Motor neuron (in vitro differentiated cells): ENCODE measurements around the gene PLA2G1B. TPM values are rescaled to one million over a fixed set of nuclear protein-coding genes. Genes with fewer than 3 reads are reported as not detected.

Experiments used
- ATAC-seq, 8 experiments: fragments of 200-7000 bp; cut with Tn5 transposase; replicated peaks in 6 of 8; 2 replicates each; pipeline ENCODE4 v1.8.0; 2021; ENCODE audit warnings: mild to moderate bottlenecking in 8 of 8, moderate library complexity in 8 of 8
- H3K27ac ChIP-seq, 2 donors: fragments of 250-450 bp; sonication (Bioruptor Pico); 2 replicates each; pipeline ENCODE4 v1.9.0; 2021; ENCODE audit warnings: antibody characterized with exemption in 2 of 2, mild to moderate bottlenecking in 2 of 2, moderate library complexity in 1 of 2
- H3K4me1 ChIP-seq, 2 donors: fragments of 250-450 bp; sonication (Bioruptor Pico); replicated peaks in 1 of 2; 2 replicates each; pipeline ENCODE4 v1.6.1; 2021; ENCODE audit warnings: antibody characterized with exemption in 2 of 2, mild to moderate bottlenecking in 2 of 2, moderate library complexity in 1 of 2
- H3K4me3 ChIP-seq, 5 donors: fragments of 250-450 bp; sonication (Bioruptor Pico); 2 replicates each; pipeline ENCODE4 v1.9.0; 2021; ENCODE audit warnings: antibody characterized with exemption in 5 of 5, mild to moderate bottlenecking in 5 of 5, moderate library complexity in 4 of 5
- WGBS, 10 experiments: fragments of 450-650 bp; shearing (Covaris generic); methylation state at CpG; one replicate each; pipeline ENCODE4 v1.0.0; 2022; 5-methylcytosine and 5-hydroxymethylcytosine counted together
- in situ Hi-C, 9 experiments: fragments of 400-800 bp; cut with MboI; loops; one replicate each; pipeline ENCODE4 v1.15.0; 2021; ENCODE audit warnings: low sequenced_read_pairs in 9 of 9, low pct_unique_long_range_greater_than_20kb in 2 of 9; ENCODE audit not compliant: unreplicated experiment in 9 of 9
- total RNA-seq, 8 experiments: library from RNA; unstranded; fragments of 300-600 nt; gene quantifications; 2 replicates each; pipeline versions ENCODE4 v1.2.3 to v1.2.4, GENCODE V29; 2022

The PLA2G1B gene
- total RNA-seq, 8 experiments from 2014 or later = 0.38 to 0.78 (median 0.60) TPM; not detected in 5

DNA sequence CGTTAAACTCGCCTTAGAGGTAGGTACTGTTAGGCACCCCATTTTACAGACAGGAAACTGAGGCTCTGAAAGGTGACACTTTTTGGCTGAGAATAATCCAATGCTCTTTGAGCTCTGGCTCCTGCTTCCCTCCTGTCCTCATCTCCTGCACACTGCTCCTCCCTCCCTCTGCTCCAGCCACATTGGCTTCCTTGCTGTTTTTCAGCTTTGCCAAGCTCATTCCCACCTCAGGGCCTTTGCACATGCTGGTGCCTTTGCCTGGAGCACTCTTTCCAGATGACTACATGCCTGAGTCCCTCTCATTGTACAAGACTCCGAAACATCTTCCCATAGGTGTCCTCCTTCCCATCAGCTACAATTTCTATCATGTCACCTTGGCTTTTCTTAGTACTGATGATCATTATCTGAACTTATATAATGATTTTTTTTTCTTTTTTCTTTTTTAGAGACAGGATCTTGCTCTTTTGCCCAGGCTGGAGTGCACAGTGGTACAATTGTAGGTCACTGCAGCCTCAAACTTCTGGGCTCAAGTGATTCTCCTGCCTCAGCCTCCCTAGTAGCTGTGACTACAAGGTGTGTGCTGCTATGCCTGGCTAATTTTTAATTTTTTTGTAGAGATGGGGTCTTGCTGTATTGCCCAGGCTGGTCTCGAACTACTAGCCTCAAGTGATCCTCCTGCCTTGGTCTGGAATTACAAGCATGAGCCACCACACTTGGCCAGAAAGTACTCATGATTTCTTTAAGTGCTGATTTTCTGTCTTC, 26.2 kb upstream of the PLA2G1B start:
- no peaks in the 10 kb centered on the region for H3K4me1 ChIP-seq
- no peak for ATAC-seq
- no peak overlapping the region for H3K4me3 ChIP-seq
- 33 to 100% (median 97%) methylated on average over 1 to 4 of the region's 4 CpGs; no CpG with 5 or more reads in 2 of the 10 experiments for WGBS, 10 experiments
- in situ Hi-C loops = loop anchor here in 1 of 9 experiments (10.0 kb wide), 1 partner anchor 81 kb away; the partner anchor contains the start of gene COX6A1
- H3K27ac ChIP-seq = no peak overlapping the region

DNA sequence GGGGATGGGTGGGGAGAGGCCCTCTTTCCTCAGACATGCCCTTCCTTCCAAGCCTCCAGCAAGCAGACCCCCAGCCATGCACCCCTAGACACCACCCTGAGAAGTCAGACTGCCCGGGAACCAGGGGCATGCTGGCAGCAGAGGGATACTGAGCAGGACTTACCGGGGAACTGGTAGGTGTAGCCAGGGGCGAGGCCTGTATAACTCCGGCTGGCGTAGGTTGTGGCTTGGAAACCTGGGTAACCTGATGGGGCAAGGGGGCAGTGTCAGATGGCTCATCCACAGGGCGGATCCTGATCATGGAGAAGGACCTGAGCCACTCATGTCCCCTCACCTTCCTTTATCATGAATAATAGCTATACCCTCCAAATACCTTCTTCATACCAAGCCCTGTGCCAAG, 25.6 kb upstream of the PLA2G1B start:
- no peak overlapping the region for H3K4me3 ChIP-seq
- 90 to 100% (median 100%) methylated on average over 1 to 2 of the region's 6 CpGs; no CpG with 5 or more reads in 7 of the 10 experiments for WGBS, 10 experiments
- in situ Hi-C loops = loop anchor here in 1 of 9 experiments (10.0 kb wide), 1 partner anchor 82 kb away; the partner anchor contains the start of gene COX6A1
- H3K4me1 ChIP-seq = no peaks in the 10 kb centered on the region
- no peak overlapping the region for H3K27ac ChIP-seq
- ATAC-seq = no peak

DNA sequence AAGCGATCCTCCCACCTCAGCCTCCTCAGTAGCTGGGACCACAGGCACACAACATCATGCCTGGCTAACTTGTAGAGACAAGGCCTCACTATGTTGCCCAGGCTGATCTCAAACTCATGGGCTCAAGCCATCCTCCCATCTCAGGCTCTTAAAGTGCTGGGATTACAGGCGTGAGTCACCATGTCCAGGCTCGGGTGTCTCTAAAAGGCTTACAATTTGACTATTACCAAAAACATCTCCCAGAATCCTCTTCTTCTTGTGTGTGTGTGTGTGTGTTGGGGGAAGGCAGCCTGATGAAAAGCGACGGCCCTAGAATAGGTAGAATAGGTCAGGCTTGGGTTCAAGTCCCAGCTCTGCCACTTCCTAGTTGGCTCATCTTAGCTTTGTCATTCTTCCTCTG, 24.5 kb upstream of the PLA2G1B start:
- no peaks in the 10 kb centered on the region for H3K4me1 ChIP-seq
- no peak overlapping the region for H3K27ac ChIP-seq
- no peak overlapping the region for H3K4me3 ChIP-seq
- in situ Hi-C loops = loop anchor here in 1 of 9 experiments (10.0 kb wide), 1 partner anchor 83 kb away; the partner anchor contains the start of gene COX6A1
- no peak for ATAC-seq
- WGBS, 10 experiments = 40 to 100% (median 94%) methylated on average over 1 to 3 of the region's 5 CpGs; no CpG with 5 or more reads in 5 of the 10 experiments

DNA sequence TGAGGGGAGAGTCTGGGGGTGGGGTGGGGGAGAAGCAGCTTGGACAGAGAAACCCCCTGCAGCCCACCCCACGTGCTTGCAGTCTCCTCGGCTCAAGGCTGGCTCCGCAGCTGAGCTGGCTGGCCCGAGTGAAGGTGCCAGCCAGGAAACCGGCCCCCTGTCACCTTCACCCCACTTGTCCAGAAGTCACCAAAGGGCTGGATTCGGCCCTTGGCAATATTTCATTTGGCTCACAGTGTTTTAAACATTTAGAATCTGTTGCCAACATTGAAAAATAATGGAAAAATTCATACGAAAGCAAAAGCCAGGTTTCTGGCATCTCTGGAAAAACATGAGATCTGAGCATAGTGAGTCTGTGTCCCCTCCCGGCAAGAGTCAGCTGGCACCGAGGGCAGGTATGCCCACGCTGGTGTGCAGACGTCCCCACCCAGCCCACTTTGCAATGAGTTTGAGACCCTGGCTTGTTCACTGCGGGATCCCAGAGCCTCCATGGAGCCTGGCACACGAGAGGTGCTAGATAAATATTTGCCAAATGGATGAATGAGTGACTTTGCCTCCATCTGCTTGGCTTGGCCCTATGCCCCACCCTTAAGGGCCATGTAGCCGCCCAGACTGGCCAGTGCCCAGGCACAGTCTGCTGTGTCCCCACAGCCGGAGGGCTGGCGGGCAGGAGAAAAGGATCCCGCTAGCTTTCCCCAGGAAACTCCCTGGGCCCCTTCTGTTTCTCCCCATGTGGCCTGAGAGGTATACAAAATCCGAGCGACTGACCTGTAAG, 23.2 kb upstream of the PLA2G1B start:
- Histone ChIP-seq H3K27ac (no peak overlapping the region), H3K4me3 (no peak overlapping the region), H3K4me1 (no peaks in the 10 kb centered on the region)
- in situ Hi-C loops = loop anchor here in 1 of 9 experiments (10.0 kb wide), 1 partner anchor 84 kb away; the partner anchor contains the start of gene COX6A1
- ATAC-seq = peak in 1 of 8 experiments; percentile 79
- 34 to 100% (median 92%) methylated on average over 2 to 14 of the region's 19 CpGs; no CpG with 5 or more reads in 3 of the 10 experiments for WGBS, 10 experiments

DNA sequence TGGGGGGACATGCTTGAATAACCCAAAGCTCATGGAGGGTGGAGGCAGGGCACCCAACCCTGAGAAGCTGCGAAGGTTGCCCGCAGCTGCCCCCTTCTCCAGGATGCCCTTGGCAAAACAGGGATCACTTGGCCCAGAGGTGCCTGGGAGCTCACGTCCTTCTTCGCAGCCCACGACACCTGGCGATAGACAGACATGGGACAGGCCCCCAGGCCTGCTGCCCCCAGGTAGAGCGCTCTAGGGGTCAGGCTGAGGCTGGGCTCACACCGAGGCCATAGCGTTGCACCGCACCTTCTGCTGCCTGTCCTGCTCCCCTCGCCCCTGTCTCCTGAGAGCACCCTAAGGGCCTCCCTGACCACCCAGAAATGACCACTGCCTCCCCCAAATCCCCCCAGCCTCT, 20.2 kb upstream of the PLA2G1B start:
- in situ Hi-C loops = loop anchor here in 5 of 9 experiments (25.0 kb wide), 3 partner anchors 90 to 765 kb away; partner anchors contain the start of genes COX6A1 (in 3 of the 5), GATC (in 3 of the 5) and TRIAP1 (in 3 of the 5)
- no peak overlapping the region for H3K4me3 ChIP-seq
- WGBS, 10 experiments = 53 to 100% (median 90%) methylated on average over 1 to 3 of the region's 11 CpGs; no CpG with 5 or more reads in 5 of the 10 experiments

DNA sequence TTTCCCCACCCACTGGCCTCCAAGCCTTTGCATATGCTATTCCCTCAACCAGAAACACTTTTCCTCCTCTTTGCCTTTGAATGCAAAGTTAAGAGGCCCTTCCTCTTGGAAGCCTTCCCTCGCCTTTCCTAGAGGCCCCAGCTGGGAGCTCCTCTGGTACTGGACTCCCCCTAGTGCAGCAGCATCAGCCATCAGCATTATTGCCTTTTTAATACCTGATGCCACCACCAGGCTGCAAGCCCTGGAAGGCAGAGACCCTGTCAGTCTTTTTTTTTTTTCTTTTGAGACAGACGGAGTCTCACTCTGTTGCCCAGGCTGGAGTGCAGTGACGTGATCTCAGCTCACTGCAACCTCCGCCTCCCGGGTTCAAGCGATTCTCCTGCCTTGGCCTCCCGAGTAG, 19.1 kb upstream of the PLA2G1B start:
- 60 to 100% (median 88%) methylated on average over 1 to 4 of the region's 7 CpGs; no CpG with 5 or more reads in 5 of the 10 experiments for WGBS, 10 experiments
- no peak overlapping the region for H3K27ac ChIP-seq
- H3K4me3 ChIP-seq = no peak overlapping the region
- no peaks in the 10 kb centered on the region for H3K4me1 ChIP-seq
- peak in 1 of 8 experiments; percentile 35 for ATAC-seq
- in situ Hi-C loops = loop anchor here in 5 of 9 experiments (25.0 kb wide), 3 partner anchors 91 to 766 kb away; partner anchors contain the start of genes COX6A1 (in 3 of the 5), GATC (in 3 of the 5) and TRIAP1 (in 3 of the 5)

More for the DNA sequence above, 20.2 kb upstream of the PLA2G1B start:
- no peaks in the 10 kb centered on the region for H3K4me1 ChIP-seq
- no peak for ATAC-seq
- no peak overlapping the region for H3K27ac ChIP-seq

DNA sequence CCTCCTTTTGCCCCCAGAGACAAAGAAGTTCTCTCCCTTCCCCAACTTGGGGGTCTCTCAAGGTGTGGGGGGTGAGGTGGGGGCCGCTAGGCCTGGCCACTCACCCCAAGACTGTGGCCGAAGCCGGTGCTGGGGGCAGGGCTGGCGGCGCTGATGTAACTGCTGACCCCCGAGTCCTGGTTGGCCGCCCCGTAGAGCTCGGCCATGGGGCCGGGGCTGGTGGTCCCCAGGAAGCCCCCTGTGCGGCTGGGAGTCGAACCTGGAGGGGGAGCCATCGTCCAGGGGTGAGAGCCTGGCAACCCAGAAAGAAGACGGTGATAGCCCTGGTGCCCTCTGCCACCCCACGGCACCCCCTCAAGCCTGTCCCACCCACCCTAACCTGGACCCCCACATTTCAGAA, 18.5 kb upstream of the PLA2G1B start:
- WGBS, 10 experiments = 0% methylated on average over 1 of the region's 15 CpGs; no CpG with 5 or more reads in 9 of the 10 experiments
- in situ Hi-C loops = loop anchor here in 5 of 9 experiments (25.0 kb wide), 3 partner anchors 91 to 766 kb away; partner anchors contain the start of genes COX6A1 (in 3 of the 5), GATC (in 3 of the 5) and TRIAP1 (in 3 of the 5)

DNA sequence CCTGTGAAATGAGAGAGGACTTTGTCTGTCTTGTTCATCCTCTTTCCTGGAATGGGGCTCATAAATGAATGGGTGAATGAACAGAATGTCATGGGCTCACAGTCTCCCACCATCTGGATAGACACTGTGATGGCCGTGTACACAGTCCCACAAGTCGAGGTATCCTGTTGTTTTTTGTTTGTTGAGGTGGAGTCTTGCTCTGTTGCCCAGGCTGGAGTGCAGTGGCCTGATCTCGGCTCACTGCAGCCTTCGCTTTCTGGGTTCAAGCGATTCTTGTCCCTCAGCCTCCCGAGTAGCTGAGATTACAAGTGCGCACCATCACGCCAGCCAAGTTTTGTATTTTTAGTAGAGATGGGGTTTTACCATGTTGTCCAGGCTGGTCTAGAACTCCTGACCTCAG, 16.1 kb upstream of the PLA2G1B start:
- no peak overlapping the region for H3K27ac ChIP-seq
- H3K4me3 ChIP-seq = no peak overlapping the region
- WGBS, 10 experiments = 89 to 100% (median 98%) methylated on average over 3 to 8 of the region's 8 CpGs; no CpG with 5 or more reads in 7 of the 10 experiments
- in situ Hi-C loops = loop anchor here in 5 of 9 experiments (25.0 kb wide), 3 partner anchors 94 to 769 kb away; partner anchors contain the start of genes COX6A1 (in 3 of the 5), GATC (in 3 of the 5) and TRIAP1 (in 3 of the 5)
- no peak for ATAC-seq
- H3K4me1 ChIP-seq = no peaks in the 10 kb centered on the region

More for the DNA sequence above, 18.5 kb upstream of the PLA2G1B start:
- Histone ChIP-seq H3K4me3 (no peak overlapping the region), H3K27ac (no peak overlapping the region), H3K4me1 (no peaks in the 10 kb centered on the region)
- peak in 1 of 8 experiments; percentile 17 for ATAC-seq

DNA sequence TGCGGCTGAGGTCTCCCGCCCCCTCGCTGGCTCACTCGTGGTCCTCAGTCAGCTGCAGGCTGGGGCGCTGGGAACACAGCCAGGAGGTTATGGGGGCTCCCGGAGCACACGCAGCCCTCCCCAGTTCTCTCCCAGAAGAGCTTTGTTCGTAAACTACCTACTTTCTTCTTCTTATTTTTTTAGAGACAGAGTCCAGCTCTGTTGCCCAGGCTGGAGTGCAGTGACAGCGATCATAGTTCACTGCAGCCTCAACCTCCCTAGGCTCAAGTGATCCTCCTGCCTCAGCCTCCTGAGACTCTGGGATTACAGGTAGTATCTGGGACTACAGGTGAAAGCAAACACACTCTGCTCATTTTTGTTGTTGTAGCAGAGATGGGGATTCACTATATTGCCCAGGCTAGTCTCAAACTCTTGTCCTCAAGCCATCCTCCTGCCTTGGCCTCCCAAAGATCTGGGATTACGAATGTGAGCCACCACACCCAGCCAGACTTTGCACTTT, 15.5 kb upstream of the PLA2G1B start:
- H3K27ac ChIP-seq = no peak overlapping the region
- no peaks in the 10 kb centered on the region for H3K4me1 ChIP-seq
- in situ Hi-C loops = loop anchor here in 5 of 9 experiments (25.0 kb wide), 3 partner anchors 94 to 769 kb away; partner anchors contain the start of genes COX6A1 (in 3 of the 5), GATC (in 3 of the 5) and TRIAP1 (in 3 of the 5)
- H3K4me3 ChIP-seq = no peak overlapping the region
- peak in 1 of 8 experiments; percentile 34 for ATAC-seq
- WGBS, 10 experiments = 33 to 100% (median 70%) methylated on average over 1 to 2 of the region's 10 CpGs; no CpG with 5 or more reads in 4 of the 10 experiments

DNA sequence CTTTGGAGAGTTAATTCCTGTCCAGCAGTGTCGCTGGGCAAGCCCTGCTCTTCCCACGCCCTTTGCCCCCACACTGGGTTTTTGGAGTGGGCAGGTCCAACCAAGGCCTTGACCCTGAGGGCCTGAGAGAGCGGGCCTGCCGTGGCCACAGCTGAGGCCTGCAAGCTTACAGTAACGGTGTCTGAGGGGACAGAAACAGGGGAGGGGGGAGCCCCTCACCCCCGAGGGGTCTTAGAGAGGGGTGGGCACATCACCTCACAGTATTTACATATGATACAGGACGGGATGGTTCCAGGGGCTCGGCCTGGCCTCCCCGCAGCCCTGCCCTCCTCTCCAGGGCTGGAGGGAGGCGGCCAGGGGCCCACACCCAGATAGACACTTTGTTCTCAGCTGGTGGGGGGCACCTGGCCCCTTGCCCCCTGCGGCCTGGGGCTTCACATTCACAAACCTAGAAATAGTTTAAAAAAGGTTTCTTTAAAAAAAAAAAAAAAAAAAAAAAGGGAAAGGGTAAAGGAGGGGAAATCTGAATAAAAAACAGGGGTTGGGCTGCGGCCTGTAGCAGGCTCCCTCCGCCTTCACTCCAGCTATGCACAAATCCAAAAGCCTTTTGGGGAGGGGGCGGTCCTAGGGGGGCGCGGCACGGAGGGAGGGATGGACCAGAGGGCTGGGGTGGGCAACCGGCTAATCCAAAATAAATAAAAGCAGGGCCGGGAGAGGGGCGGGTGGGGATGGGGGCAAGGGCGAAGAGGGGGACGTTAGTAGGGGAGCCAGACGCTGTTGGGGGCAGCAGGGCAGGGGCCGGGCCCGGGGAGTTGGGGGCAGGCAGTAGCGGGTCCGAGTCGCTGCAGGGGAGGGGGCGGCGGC, 14.8 kb upstream of the PLA2G1B start:
- H3K27ac ChIP-seq = no peak overlapping the region

DNA sequence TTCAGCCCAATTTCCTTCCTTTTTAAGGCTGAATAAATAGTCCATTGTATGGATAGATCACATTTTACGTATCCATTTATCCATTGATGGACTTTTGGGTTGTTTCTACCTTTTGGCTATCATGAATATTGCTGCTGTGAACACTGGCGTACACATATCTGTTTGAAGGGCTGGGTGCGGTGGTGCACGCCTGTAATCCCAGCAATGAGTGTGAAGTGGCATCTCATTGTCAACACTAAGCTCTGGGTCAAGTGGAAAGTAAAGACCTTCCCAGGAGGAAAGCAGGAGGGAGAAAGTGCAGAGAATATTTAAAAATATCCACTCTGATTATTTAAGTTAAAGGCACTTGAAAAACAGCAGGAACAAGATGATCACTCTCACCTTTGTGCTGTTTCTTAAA, 11.7 kb upstream of the PLA2G1B start:
- no peak for ATAC-seq
- H3K4me1 ChIP-seq = no peaks in the 10 kb centered on the region
- WGBS, 10 experiments = 0 to 100% (median 78%) methylated on average over 1 to 4 of the region's 4 CpGs; no CpG with 5 or more reads in 3 of the 10 experiments
- in situ Hi-C loops = loop anchor here in 5 of 9 experiments (25.0 kb wide), 3 partner anchors 98 to 773 kb away; partner anchors contain the start of genes COX6A1 (in 3 of the 5), GATC (in 3 of the 5) and TRIAP1 (in 3 of the 5)
- H3K27ac ChIP-seq = no peak overlapping the region
- no peak overlapping the region for H3K4me3 ChIP-seq

More for the DNA sequence above, 14.8 kb upstream of the PLA2G1B start:
- ATAC-seq = peak in 5 of 8 experiments; percentile 9 to 38 (median 15)
- Histone ChIP-seq H3K4me3 (no peak overlapping the region), H3K4me1 (no peaks in the 10 kb centered on the region)
- WGBS, 10 experiments = 8 to 100% (median 67%) methylated on average over 1 to 2 of the region's 30 CpGs; no CpG with 5 or more reads in 6 of the 10 experiments
- in situ Hi-C loops = loop anchor here in 5 of 9 experiments (25.0 kb wide), 3 partner anchors 95 to 770 kb away; partner anchors contain the start of genes COX6A1 (in 3 of the 5), GATC (in 3 of the 5) and TRIAP1 (in 3 of the 5)
